ENCODE data around the gene KRT35.

DNA sequence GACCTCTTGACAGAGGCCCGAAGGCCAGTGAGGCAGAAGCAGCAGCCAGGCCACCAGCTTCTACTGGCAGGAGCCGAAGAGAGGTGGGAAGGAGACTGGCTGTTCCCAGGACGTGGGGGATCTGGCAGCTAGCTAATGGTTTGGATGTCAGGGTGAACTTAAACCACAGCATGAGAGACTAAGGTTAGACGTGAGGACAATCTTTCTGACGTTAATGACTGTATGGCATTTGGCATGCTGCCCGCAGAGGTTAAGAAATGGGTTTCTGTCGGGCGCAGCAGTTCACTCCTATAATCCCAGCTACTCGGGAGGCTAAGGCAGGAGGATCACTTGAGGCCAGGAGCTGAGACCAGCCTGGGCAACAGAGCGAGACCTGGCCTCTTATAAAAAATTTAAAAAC lies 30.8 kb upstream of the KRT35 start:
- TF ChIP-seq, protein P1, sequence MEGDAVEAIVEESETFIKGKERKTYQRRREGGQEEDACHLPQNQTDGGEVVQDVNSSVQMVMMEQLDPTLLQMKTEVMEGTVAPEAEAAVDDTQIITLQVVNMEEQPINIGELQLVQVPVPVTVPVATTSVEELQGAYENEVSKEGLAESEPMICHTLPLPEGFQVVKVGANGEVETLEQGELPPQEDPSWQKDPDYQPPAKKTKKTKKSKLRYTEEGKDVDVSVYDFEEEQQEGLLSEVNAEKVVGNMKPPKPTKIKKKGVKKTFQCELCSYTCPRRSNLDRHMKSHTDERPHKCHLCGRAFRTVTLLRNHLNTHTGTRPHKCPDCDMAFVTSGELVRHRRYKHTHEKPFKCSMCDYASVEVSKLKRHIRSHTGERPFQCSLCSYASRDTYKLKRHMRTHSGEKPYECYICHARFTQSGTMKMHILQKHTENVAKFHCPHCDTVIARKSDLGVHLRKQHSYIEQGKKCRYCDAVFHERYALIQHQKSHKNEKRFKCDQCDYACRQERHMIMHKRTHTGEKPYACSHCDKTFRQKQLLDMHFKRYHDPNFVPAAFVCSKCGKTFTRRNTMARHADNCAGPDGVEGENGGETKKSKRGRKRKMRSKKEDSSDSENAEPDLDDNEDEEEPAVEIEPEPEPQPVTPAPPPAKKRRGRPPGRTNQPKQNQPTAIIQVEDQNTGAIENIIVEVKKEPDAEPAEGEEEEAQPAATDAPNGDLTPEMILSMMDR (IDR thresholded peaks at IDR 0.05; ENCODE audit: low read depth, low read length, poor library complexity, severe bottlenecking), result no peak
- no peak for TF ChIP-seq EZH2phosphoT487 (IDR thresholded peaks at IDR 0.05; ENCODE audit: borderline replicate concordance, low read length)

Data from DOHH2 (cell line).